MCF 10A (cell line): ENCODE data around the gene SLC25A22. TPM values are rescaled to one million over a fixed set of nuclear protein-coding genes. Genes with fewer than 3 reads are reported as not detected.

Experiments
- BruUV-seq: library from RNA; stranded (reverse); fragments of 400-500 nt; replicated peaks from 2 replicates; lab custom pipeline; 2021; lab: Mats Ljungman, UMichigan
- CTCF ChIA-PET: fragments of 300-600 bp; sonication (Branson Sonifier 250); formaldehyde crosslinking; extraction: SDS; loops from one replicate; lab custom pipeline; 2021; ENCODE audit warnings: antibody characterized with exemption, inconsistent platforms; lab: Yijun Ruan, JAX
- POLR2A ChIA-PET: fragments of 300-600, 350-650 bp; sonication (Branson Sonifier 250); formaldehyde crosslinking; extraction: SDS; loops from one replicate; lab custom pipeline; 2020; ENCODE audit warnings: antibody characterized with exemption, inconsistent platforms; lab: Yijun Ruan, JAX
- DNase-seq: peaks from one replicate; pipeline ENCODE4 v3.0.0-alpha.2; 2018; ENCODE audit not compliant: unreplicated experiment
- H3K27ac Mint-ChIP-seq: one replicate; pipeline ENCODE4 v1.8.0; 2022; ENCODE audit warnings: mild to moderate bottlenecking, low read depth, mixed read lengths; ENCODE audit not compliant: unreplicated experiment
- H3K27me3 Mint-ChIP-seq: one replicate; pipeline ENCODE4 v1.8.0; 2022; ENCODE audit warnings: mixed read lengths; ENCODE audit not compliant: insufficient read depth, unreplicated experiment
- H3K36me3 Mint-ChIP-seq: one replicate; pipeline ENCODE4 v1.8.0; 2022; ENCODE audit warnings: mild to moderate bottlenecking, moderate library complexity, mixed read lengths; ENCODE audit not compliant: insufficient read depth, unreplicated experiment
- H3K4me1 Mint-ChIP-seq: one replicate; pipeline ENCODE4 v1.8.0; 2022; ENCODE audit warnings: mixed read lengths; ENCODE audit not compliant: insufficient read depth, unreplicated experiment
- H3K4me3 Mint-ChIP-seq: one replicate; pipeline ENCODE4 v1.8.0; 2022; ENCODE audit warnings: mild to moderate bottlenecking, moderate library complexity, mixed read lengths; ENCODE audit not compliant: unreplicated experiment
- H3K9me3 Mint-ChIP-seq: one replicate; pipeline ENCODE4 v1.8.0; 2022; ENCODE audit warnings: mixed read lengths; ENCODE audit not compliant: unreplicated experiment
- CTCF ChIP-seq: fragments of 200-600 bp; IDR thresholded peaks from one replicate; pipeline ENCODE4 v1.8.0; 2022; ENCODE audit warnings: antibody characterized with exemption, mild to moderate bottlenecking; ENCODE audit not compliant: unreplicated experiment
- intact Hi-C: fragments of 100-400 bp; cut with micrococcal nuclease; formaldehyde crosslinking; loops from 2 replicates; pipeline ENCODE4 v1.14.1; 2022
- total RNA-seq: library from RNA; stranded (reverse); gene quantifications from 2 replicates; pipeline ENCODE4 v1.2.3, GENCODE V29; 2022

Gene SLC25A22
- total RNA-seq, 1 experiment from 2014 or later = 34.0 TPM

- TF ChIP-seq CTCF = no peak
- DNase-seq = no peak
- CTCF ChIA-PET = no interaction called here
- H3K9me3 Mint-ChIP-seq = no peaks in the 10 kb centered on the region
- peaks cover 11% of the 10 kb centered on the region for H3K4me1 Mint-ChIP-seq
- no peaks in the 10 kb centered on the region for H3K27me3 Mint-ChIP-seq
- peaks cover 74% of the 10 kb centered on the region for H3K36me3 Mint-ChIP-seq
- H3K4me3 Mint-ChIP-seq = no peak overlapping the region
- no TSS peak for BruUV-seq
- no peak overlapping the region for H3K27ac Mint-ChIP-seq
- intact Hi-C loops = no loop called here
- POLR2A ChIA-PET = interaction anchor here (0.6 to 1.0 kb wide), 3 partner anchors 14 to 42 kb away, joined by 3 read pairs; partner anchors contain the start of gene RPLP2
Observed at GRCh38 chr11:770642-771616, 27.2 kb downstream of the SLC25A22 start.

- Mint-ChIP-seq H3K4me1 (peaks cover 3% of the 10 kb centered on the region), H3K4me3 (no peak overlapping the region), H3K36me3 (peaks cover 76% of the 10 kb centered on the region), H3K27ac (no peak overlapping the region), H3K9me3 (no peaks in the 10 kb centered on the region), H3K27me3 (no peaks in the 10 kb centered on the region)
- TF ChIP-seq CTCF = no peak
- no peak for DNase-seq
- TSS peak; percentile 14 for BruUV-seq
- intact Hi-C loops = no loop called here
- POLR2A ChIA-PET = no interaction called here
- CTCF ChIA-PET = interaction anchor here (0.7 kb wide), 1 partner anchor 31 kb away, joined by 3 read pairs; no protein-coding TSS in a partner anchor
Observed at GRCh38 chr11:769887-770641, 28.0 kb downstream of the SLC25A22 start.

- peaks cover 83% of the 10 kb centered on the region for H3K36me3 Mint-ChIP-seq
- no peaks in the 10 kb centered on the region for H3K9me3 Mint-ChIP-seq
- H3K27ac Mint-ChIP-seq = no peak overlapping the region
Observed at GRCh38 chr11:767238-767637, 30.8 kb downstream of the SLC25A22 start.

More at GRCh38 chr11:767238-767637, 30.8 kb downstream of the SLC25A22 start:
- no peaks in the 10 kb centered on the region for H3K27me3 Mint-ChIP-seq
- CTCF ChIA-PET = interaction anchor here (1.0 kb wide), 1 partner anchor 12 kb away, joined by 3 read pairs; no protein-coding TSS in a partner anchor
- DNase-seq = no peak
- H3K4me3 Mint-ChIP-seq = no peak overlapping the region
- intact Hi-C loops = no loop called here
- POLR2A ChIA-PET = no interaction called here
- TSS peak; percentile 15 for BruUV-seq
- no peak for TF ChIP-seq CTCF
- peaks cover 14% of the 10 kb centered on the region for H3K4me1 Mint-ChIP-seq
